HG03565 (cell line): ENCODE data around the gene C1R.
"Not testable (repeated sequence)": the region's sequence is repeated elsewhere in the genome, so short reads cannot be mapped to it uniquely, and the experiment has no call there.

Source experiments
- ATAC-seq: cut with Tn5 transposase; IDR thresholded peaks from one replicate; pipeline ENCODE4 v1.9.1; 2021; ENCODE audit warnings: mild to moderate bottlenecking, moderate library complexity; ENCODE audit not compliant: unreplicated experiment

C1R gene

GRCh38 chr12:7121324-7121723 lies 29.1 kb upstream of the C1R start:
- no peak for ATAC-seq

GRCh38 chr12:7120166-7120565 lies 27.9 kb upstream of the C1R start:
- ATAC-seq, result no peak

GRCh38 chr12:7118881-7119280 lies 26.6 kb upstream of the C1R start:
- no peak for ATAC-seq

GRCh38 chr12:7117670-7118069 lies 25.4 kb upstream of the C1R start:
- ATAC-seq, result no peak

GRCh38 chr12:7116916-7117315 lies 24.7 kb upstream of the C1R start:
- no peak for ATAC-seq

- ATAC-seq, result no peak
These were observed 24.0 kb upstream of the C1R start for GRCh38 chr12:7116196-7116595.

GRCh38 chr12:7114851-7115250 lies 22.6 kb upstream of the C1R start:
- no peak for ATAC-seq

GRCh38 chr12:7114008-7114407 lies 21.8 kb upstream of the C1R start:
- no peak for ATAC-seq

- no peak for ATAC-seq
These were observed 21.2 kb upstream of the C1R start for GRCh38 chr12:7113389-7113871.

- ATAC-seq, result no peak
These were observed 19.8 kb upstream of the C1R start for GRCh38 chr12:7112041-7112440.

- no peak for ATAC-seq
These were observed 18.4 kb upstream of the C1R start for GRCh38 chr12:7110661-7111060.

- ATAC-seq, result no peak
These were observed 17.3 kb upstream of the C1R start for GRCh38 chr12:7109572-7109920.

- no peak for ATAC-seq
These were observed 16.7 kb upstream of the C1R start, which contains the start of gene C1RL for GRCh38 chr12:7108796-7109571. TSS of gene C1RL (minus strand) at chr12:7109214. CDS start at chr12:7109180, 34 bp downstream.

- peak; percentile 75 for ATAC-seq
These were observed 16.0 kb upstream of the C1R start for GRCh38 chr12:7108003-7108795.

- no peak for ATAC-seq
These were observed 15.4 kb upstream of the C1R start for GRCh38 chr12:7107636-7108002.

GRCh38 chr12:7107181-7107580 lies 14.9 kb upstream of the C1R start:
- ATAC-seq, result not testable (repeated sequence)

- ATAC-seq, result no peak
These were observed 13.8 kb upstream of the C1R start for GRCh38 chr12:7106082-7106481.

GRCh38 chr12:7103837-7104584 lies 11.8 kb upstream of the C1R start:
- no peak for ATAC-seq

GRCh38 chr12:7102582-7102981 lies 10.3 kb upstream of the C1R start:
- ATAC-seq, result no peak

GRCh38 chr12:7101694-7102131 lies 9.5 kb upstream of the C1R start:
- ATAC-seq, result no peak

- no peak for ATAC-seq
These were observed 8.9 kb upstream of the C1R start for GRCh38 chr12:7101047-7101693.
